ENCODE data around the gene SAP25.
"Not testable (repeated sequence)": the region's sequence is repeated elsewhere in the genome, so short reads cannot be mapped to it uniquely, and the experiment has no call there.

SAP25 gene

GRCh38 chr7:100532165-100533022, 41.3 kb downstream of the SAP25 start:
- no peak for TF ChIP-seq CTCF (IDR thresholded peaks at IDR 0.05; ENCODE audit: low read depth, low read length, missing control alignments)
- in situ Hi-C loops (cut with HindIII; ENCODE audit: low sequenced_read_pairs), result no loop called here
- DNase-seq (ENCODE audit: low read depth), result no peak

DNA sequence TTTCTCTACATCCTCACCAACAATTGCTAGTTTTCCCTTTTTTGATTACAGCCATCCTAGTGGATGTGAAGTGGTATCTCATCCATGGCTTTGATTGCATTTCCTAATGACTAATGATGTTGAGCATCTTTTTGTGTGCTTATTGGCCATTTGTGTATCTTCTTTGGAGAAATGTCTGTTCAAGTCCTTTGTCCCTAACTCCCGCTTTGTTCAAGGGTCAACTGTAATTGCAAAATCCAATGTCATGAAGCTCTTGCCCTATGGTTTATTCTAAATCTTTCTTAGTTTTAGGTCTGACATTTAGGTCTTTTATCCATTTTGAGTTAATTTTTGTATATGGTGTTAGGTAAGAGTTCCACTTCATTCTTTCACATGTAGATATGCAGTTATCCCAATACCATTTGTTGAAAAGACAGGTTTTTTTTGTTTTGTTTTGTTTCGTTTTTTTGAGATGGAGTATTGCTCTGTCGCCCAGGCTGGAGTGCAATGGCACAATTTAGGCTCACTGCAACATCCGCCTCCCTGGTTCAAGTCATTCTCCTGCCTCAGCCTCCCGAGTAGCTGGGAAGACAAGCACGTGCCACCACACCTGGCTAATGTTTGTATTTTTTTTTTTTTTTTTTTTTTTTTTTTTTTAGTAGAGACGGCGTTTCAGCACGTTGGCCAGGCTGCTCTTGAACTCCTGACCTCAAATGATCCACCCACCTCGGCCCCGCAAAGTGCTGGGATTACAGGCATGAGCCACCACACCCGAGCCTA, 45.4 kb downstream of the SAP25 start:
- DNase-seq (ENCODE audit: low read depth); in situ Hi-C loops (cut with HindIII; ENCODE audit: low sequenced_read_pairs); H3K4me3 ChIP-seq (ENCODE audit: low read depth, low read length): not testable (repeated sequence)

More at GRCh38 chr7:100532165-100533022, 41.3 kb downstream of the SAP25 start:
- H3K4me3 ChIP-seq (ENCODE audit: low read depth, low read length), result no peak overlapping the region

DNA sequence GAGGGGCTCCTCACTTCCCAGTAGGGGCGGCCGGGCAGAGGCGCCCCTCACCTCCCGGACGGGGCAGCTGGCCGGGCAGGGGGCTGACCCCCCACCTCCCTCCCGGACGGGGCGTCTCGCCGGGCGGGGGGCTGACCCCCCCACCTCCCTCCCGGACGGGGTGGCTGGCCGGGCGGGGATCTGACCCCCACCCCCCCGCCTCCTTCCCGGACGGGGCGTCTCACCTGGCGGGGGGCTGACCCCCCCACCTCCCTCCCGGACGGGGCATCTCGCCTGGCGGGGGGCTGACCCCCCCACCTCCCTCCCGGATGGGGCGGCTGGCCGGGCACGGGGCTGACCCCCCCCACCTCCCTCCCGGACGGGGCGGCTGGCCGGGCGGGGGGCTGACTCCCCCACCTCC, 50.5 kb downstream of the SAP25 start:
- DNase-seq (ENCODE audit: low read depth); in situ Hi-C loops (cut with HindIII; ENCODE audit: low sequenced_read_pairs); H3K4me3 ChIP-seq (ENCODE audit: low read depth, low read length): not testable (repeated sequence)

All from astrocyte of the cerebellum (primary cell).